Stimulated activated CD8-positive, alpha-beta memory T cell treated with anti-CD3 and anti-CD28 coated beads, Interleukin-15, amount 100 ng/mL, for 48 hours (primary cell): ENCODE data around the gene GABRG2.
"Not testable (repeated sequence)": the region's sequence is repeated elsewhere in the genome, so short reads cannot be mapped to it uniquely, and the experiment has no call there.

Experiments used
- DNase-seq, 2 donors: peaks; one replicate each; pipeline ENCODE4 v3.0.0-alpha.2; 2020; ENCODE audit warnings: low read depth in 2 of 2

GABRG2 gene

GRCh38 chr5:162067655-162068411 lies at the start of gene GABRG2:
GABRG2 (plus strand) TSS chr5:162067773; CDS start chr5:162068000, 227 bp downstream.
- DNase-seq = no peak

DNA sequence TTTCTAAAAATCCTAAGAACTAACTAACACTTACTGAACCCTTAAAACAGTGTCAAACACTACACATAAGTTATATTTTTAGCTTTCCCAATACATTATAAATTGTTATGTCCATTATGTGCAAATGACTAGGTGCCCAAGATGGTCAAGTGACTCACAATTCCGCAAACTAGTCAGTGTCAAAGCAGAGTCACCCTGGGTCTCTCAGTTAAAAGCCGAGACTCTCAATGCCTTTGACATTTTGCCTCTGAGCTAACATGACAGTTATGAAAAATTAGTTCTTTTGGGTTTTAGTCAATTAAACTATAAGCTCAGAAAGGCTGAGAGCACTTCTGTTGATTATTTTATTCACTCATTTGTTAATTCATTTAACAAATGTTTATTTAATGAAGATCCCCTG lies 42.3 kb upstream of the GABRG2 start:
- no peak for DNase-seq

- no peak for DNase-seq
These were observed 40.8 kb upstream of the GABRG2 start for GRCh38 chr5:162026803-162027202.

GRCh38 chr5:162037431-162037830 lies 30.1 kb upstream of the GABRG2 start:
- no peak for DNase-seq

DNA sequence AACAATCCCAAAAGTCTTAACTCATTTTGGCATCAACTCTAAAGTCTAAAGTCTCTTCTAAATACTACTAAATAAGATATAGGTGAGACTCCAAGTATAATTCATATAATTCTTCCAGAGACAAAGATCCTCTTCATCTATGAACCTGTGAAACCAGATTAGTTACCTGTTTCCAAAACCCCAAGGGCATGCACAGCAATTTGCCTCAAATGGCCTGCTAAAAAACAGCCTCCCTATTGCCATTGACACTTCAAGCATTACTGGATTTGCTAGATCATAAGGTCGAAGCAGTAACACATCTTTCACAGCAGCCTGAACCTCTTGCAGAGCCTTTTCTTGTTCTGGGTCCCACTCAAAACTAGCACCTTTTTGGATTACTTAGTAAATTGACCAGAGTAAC lies 20.3 kb upstream of the GABRG2 start:
- DNase-seq = no peak

DNA sequence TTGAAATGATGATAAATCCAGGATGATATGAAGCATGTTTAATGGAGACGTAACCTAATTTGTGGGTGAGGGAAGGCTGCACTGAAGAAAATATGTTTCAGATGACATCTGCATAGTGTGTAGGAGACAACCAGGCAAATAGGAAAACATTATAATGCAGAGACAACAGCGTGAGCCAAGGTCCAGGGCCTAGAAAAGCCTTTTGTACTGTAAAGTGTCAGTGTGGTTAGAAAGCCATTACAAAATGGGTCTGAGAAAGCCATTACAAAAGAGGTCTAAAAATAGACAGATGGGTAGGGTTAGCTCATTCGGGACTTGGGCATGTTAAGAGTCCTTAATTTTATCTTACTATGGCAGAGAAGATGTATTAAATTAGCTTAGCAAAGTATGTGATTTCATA lies 14.9 kb upstream of the GABRG2 start:
- no peak for DNase-seq

- DNase-seq = not testable (repeated sequence)
These were observed 12.5 kb upstream of the GABRG2 start for GRCh38 chr5:162055095-162055494.

DNA sequence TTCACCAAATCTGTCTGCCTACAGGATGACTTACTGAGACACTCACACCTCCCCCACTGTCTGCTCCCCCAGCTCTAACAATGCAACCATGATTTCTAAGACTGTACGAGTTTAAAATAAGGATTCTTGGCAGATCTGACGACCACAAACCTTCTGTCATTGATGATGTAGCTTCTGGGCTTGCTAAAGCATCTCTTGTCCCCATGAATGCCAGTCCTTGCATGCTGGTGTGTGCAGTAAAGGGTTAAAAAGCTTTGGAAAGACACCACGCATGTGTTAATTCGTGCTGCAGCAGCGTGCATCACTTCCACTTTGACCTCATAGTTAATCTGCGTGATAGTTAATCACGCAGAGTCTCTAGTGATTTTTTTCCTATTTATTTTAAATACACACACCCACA lies 411 bp upstream of the GABRG2 start:
- DNase-seq = no peak

DNA sequence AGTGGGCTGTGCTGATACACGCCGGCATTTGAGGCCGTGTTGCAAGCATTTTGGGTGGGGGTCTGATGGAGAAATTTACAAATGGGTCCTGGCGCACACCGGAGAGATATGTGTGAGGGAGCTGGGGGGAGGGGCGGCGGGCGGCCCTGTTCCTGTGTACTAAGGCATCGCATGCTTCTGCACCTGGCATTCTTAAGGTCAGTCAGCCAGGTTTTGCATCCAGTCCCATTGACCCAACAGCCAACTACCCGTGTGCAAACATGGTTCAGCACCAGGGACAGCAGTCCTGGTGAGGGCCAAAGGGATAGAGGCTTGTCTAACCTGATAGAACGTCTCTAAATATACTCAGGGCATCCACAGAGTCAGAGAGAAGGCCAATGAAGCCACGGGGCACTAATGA lies 839 bp downstream of the GABRG2 start:
- no peak for DNase-seq

- DNase-seq = no peak
These were observed 1.4 kb downstream of the GABRG2 start for GRCh38 chr5:162068936-162069335.

- DNase-seq = no peak
These were observed 11.2 kb downstream of the GABRG2 start for GRCh38 chr5:162078805-162079204.

GRCh38 chr5:162091336-162091735 lies 23.8 kb downstream of the GABRG2 start:
- no peak for DNase-seq

DNA sequence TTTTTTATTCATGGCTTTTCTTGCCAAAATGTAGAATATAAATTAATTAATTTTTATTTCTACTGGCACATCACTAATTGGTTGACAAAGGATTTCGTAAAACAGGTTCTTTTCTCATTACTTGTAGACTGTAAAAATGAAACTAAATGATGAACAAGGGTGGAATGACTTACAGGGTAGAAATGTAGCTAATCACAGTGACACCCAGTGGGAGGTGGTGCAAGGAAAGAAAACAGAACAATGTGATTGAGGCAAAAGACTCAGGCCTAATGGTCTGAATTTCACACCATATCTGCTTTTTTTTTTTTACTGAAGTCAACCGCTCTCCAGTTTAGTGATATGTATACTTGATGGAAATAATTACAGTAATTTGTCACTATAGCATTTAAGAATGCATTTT lies 28.9 kb downstream of the GABRG2 start:
- DNase-seq = no peak

DNA sequence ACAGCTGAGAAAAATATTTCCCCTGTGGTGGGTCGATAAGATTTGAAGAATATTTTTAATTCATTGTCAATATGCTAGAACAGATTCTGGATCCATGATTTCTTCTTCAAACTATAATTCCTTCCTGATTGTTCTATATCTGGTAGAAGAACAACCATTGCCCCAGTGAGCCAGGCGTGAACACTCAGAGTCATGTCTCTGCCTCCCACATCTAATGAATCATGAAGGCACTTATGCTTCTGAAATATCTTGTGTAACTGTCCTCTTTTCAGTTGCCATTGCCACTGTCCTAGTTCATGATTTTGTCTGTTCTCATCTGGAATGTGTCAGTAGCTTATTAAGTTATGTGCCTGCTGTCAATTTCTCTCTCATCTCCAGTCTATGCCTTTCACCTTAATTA lies 40.0 kb downstream of the GABRG2 start:
- DNase-seq = no peak

GRCh38 chr5:162119801-162120200 lies 52.2 kb downstream of the GABRG2 start:
- no peak for DNase-seq

DNA sequence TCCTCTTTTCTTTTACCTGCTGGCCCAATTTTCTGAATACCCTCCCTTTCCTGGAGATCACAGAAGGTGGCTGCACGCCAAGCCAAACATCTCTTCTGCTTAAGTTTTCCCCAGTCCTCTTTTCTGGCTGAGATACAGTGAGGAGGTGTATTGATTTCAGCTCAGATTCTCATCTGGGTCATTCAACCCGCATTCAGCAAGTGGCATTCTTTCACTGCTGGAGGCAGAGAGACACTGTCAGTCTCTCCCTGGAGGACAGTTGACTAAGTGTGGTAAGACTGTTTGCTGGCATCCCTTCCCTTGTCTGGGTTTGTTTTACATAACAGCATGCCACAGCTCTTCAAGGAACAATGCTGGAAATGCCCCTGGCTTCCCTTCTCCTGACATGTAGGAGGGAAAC lies 60.5 kb downstream of the GABRG2 start:
- DNase-seq = no peak

DNA sequence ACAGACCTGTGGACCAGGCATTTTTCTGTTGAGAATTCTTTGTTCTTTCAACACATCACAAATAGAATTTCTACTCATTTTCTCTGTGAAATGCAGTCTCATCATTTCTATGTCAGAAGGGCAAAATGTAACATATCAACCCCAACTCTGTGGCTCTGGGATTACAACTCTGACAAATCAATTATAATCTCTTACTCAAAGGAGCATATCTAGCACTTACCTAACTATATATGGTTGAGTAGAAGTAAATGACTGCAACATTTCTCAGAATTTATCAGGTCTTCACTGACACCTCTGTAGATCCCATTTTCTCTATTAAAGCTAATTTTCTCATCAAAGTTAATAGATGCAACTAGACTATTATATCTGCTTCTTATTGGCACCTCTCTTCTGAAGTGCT lies 64.8 kb downstream of the GABRG2 start:
- DNase-seq = no peak

DNA sequence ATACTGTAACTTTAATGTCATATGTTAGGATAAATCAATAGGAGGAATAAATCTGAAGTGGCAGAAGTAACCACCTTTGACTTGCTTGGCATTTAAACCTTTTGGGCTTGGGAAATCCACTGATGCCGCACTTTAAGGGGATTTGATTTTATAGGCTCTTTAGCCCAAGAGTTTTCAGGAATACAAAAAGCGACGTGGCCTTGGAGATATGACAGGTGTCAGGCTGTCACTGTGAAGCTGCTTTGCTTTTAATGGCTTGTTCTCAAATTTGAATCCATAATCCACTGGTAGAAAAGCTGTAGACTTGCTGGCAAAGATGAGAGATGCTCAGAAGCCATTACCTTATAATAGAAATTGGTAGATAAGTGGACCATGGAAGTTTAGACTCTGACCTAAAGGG lies 71.6 kb downstream of the GABRG2 start:
- DNase-seq = no peak

DNA sequence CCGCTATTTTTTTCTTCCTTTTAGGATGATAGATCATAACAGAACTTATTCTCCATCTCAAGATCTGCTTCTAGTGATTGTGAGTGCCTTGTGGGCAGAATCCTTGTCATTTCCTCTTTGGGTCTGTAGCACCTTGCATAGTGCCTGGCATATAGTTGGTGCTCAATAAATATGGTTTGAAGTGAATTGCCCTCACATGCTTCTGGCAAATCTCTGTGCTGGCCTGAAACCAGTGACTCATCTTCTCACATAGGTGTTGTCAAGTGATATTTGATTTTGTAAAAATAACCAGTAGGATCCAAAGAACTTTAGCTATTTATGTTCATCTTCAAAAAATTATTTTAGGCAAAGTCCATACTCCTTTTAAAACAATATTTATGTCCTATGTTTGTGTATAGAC lies 86.7 kb downstream of the GABRG2 start:
- DNase-seq = no peak

GRCh38 chr5:162160401-162160800 lies 92.8 kb downstream of the GABRG2 start:
- DNase-seq = no peak

DNA sequence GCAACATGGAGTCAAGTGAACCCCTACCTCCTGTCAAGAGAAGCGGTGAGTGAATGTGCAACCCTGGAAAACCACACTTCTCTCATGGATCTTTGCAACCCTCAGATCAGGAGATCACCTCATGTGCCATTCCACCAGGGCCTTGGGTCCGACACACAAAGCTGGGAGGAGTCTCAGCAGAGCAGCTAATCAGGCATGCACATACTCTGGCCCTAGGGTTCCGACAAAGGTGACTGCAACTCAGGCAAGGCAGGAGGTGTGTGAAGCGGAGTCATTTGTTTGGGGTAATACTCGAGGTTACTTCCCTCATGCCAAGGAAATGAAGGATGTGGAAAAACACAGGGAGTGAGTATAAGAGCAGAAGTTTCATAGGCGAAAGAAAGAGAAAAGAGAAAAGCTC lies 96.1 kb downstream of the GABRG2 start:
- DNase-seq = no peak

GRCh38 chr5:162174358-162174974 lies 106.9 kb downstream of the GABRG2 start:
- no peak for DNase-seq

DNA sequence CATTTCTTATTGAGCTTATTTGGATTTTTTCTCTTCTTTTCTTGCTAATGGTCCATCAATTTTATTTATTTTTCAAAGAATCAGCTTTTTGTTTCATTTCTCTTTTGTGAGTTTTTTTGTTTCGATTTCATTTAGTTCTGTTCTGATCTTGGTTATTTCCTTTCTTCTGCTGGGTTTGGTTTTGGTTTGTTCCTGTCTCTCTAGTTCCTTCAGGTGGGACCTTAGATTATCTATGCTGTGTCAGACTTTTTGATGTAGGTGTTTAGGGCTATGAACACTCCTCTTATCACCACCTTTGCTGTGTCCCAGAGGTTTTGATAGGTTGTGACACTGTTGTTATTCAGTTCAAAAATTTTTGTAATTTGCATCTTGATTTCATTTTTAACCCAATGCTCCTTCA lies 119.8 kb downstream of the GABRG2 start:
- no peak for DNase-seq

DNA sequence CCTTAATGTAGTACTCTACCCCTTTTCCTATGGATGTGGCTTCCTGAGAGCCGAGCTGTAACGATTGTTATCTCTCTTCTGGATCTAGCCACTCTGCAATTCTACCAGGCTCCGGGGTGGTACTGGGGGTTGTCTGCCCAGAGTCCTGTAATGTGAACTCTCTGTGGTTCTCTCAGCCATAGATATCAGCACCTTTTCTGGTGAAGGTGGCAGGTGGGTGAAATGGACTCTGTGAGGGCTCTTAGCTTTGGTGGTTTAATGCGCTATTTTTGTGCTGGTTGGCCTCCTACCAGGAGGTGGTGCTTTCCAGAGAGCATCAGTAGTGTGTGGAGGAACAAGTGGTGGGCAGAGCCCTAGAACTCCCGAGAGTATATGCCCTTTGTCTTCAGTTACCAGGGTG lies 122.1 kb downstream of the GABRG2 start:
- DNase-seq = no peak
